ENCODE results near the gene DCDC1.

DNA sequence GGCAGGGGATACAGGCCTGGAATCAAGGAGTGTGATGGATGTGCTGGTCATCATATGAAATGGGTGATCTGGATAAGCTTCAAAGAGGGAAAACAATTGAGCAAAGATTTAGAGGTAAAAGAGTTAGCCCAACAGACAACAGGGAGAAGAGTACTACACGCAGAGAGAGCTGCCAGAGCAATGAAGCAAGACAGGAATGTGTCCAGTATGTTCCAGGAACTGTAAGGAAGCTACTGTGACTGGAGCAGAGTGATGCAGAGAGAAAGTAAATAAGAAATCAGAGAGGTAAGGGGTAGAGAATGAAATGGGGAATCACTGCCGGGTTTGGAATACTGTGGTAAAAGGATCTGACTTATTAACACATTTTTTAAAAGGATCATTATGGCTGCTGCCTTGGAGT, 255.1 kb downstream of the DCDC1 start:
- TF ChIP-seq, protein P1, sequence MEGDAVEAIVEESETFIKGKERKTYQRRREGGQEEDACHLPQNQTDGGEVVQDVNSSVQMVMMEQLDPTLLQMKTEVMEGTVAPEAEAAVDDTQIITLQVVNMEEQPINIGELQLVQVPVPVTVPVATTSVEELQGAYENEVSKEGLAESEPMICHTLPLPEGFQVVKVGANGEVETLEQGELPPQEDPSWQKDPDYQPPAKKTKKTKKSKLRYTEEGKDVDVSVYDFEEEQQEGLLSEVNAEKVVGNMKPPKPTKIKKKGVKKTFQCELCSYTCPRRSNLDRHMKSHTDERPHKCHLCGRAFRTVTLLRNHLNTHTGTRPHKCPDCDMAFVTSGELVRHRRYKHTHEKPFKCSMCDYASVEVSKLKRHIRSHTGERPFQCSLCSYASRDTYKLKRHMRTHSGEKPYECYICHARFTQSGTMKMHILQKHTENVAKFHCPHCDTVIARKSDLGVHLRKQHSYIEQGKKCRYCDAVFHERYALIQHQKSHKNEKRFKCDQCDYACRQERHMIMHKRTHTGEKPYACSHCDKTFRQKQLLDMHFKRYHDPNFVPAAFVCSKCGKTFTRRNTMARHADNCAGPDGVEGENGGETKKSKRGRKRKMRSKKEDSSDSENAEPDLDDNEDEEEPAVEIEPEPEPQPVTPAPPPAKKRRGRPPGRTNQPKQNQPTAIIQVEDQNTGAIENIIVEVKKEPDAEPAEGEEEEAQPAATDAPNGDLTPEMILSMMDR (conservative IDR thresholded peaks at IDR 0.05): no peak
- TF ChIP-seq EZH2 (IDR thresholded peaks at IDR 0.05; ENCODE audit: low read depth): no peak
